Measurements from ENCODE around the gene ZNF80.

ZNF80 gene

DNA sequence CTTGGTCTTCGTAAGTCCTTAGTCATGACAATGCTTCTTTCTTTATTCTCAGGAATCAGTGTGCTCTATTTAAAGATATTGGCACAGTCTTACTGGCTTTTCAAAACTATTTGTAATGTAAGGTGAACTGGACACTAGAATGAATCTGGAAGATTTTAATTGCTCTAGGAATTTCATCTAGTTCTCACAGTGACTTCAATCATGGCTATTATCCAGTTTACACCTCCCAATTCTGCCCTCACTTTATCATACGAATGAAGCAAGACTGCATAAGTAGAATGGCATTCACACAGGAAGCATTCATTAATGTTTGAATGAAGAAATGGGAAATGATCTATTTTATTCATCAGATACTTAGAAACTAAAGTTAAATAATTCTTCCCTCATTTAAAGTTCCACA is 31.8 kb downstream of the ZNF80 start:
- Histone ChIP-seq H4K20me1 (ENCODE audit: insufficient read depth, low read length) (no peaks in the 10 kb centered on the region), H3K4me2 (ENCODE audit: low read depth, low read length) (no peak overlapping the region), H3K27ac (ENCODE audit: low read length) (no peak overlapping the region), H3K9me3 (replicated peaks; ENCODE audit: insufficient read depth, low read length) (no peaks in the 10 kb centered on the region), H3F3A (ENCODE audit: insufficient read depth, low read length) (no peaks in the 10 kb centered on the region), H3K36me3 (replicated peaks; ENCODE audit: insufficient read depth, low read length) (no peaks in the 10 kb centered on the region), H2AFZ (ENCODE audit: low read length) (no peak overlapping the region), H3K9ac (ENCODE audit: low read length) (no peak overlapping the region), H3K4me1 (ENCODE audit: low read length) (no peaks in the 10 kb centered on the region), H3K9me2 (replicated peaks; ENCODE audit: insufficient read depth, low read length) (no peaks in the 10 kb centered on the region), H3K79me2 (ENCODE audit: low read length) (no peaks in the 10 kb centered on the region), H3K27me3 (replicated peaks; ENCODE audit: insufficient read depth, low read length) (no peaks in the 10 kb centered on the region), H3K4me3 (ENCODE audit: low read length) (no peak overlapping the region)
- DNase-seq: no peak
- TF ChIP-seq EZH2 (optimal IDR thresholded peaks at IDR 0.05; ENCODE audit: low read depth, low read length) (no peak), EZH2phosphoT487 (IDR thresholded peaks at IDR 0.05; ENCODE audit: low read length) (no peak)
- TF ChIP-seq, protein P1, sequence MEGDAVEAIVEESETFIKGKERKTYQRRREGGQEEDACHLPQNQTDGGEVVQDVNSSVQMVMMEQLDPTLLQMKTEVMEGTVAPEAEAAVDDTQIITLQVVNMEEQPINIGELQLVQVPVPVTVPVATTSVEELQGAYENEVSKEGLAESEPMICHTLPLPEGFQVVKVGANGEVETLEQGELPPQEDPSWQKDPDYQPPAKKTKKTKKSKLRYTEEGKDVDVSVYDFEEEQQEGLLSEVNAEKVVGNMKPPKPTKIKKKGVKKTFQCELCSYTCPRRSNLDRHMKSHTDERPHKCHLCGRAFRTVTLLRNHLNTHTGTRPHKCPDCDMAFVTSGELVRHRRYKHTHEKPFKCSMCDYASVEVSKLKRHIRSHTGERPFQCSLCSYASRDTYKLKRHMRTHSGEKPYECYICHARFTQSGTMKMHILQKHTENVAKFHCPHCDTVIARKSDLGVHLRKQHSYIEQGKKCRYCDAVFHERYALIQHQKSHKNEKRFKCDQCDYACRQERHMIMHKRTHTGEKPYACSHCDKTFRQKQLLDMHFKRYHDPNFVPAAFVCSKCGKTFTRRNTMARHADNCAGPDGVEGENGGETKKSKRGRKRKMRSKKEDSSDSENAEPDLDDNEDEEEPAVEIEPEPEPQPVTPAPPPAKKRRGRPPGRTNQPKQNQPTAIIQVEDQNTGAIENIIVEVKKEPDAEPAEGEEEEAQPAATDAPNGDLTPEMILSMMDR (IDR thresholded peaks at IDR 0.05; ENCODE audit: low read length): no peak

DNA sequence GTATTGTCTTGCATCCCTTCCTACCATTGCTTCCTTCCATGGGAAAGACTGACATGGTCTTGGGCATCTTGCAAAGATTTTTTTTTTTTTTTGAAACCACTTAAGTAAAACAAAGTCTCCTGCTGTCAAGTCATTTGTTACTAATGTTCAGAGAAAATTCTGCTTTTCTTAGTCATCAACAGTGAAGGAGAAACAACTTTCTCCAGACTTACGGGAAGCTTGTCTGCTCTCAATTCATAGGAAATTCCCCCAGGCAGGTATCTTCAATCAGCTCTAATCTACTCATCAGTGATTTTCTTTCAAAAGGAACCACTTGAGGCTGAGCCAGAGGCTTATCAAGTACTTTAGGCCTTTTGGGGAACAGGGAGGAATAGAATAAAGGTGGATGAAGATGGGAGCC is 42.6 kb downstream of the ZNF80 start:
- no peak overlapping the region for H3K4me2 ChIP-seq (ENCODE audit: low read depth, low read length)
- H3K4me3 ChIP-seq (ENCODE audit: low read length): no peak overlapping the region
- H3K36me3 ChIP-seq (replicated peaks; ENCODE audit: insufficient read depth, low read length): no peaks in the 10 kb centered on the region
- H3K4me1 ChIP-seq (ENCODE audit: low read length): no peaks in the 10 kb centered on the region
- H4K20me1 ChIP-seq (ENCODE audit: insufficient read depth, low read length): no peaks in the 10 kb centered on the region
- H2AFZ ChIP-seq (ENCODE audit: low read length): no peak overlapping the region
- no peak overlapping the region for H3K9ac ChIP-seq (ENCODE audit: low read length)
- no peak for DNase-seq
- TF ChIP-seq, protein P1 (IDR thresholded peaks at IDR 0.05; ENCODE audit: low read length): no peak
- TF ChIP-seq EZH2phosphoT487 (IDR thresholded peaks at IDR 0.05; ENCODE audit: low read length) (no peak), EZH2 (optimal IDR thresholded peaks at IDR 0.05; ENCODE audit: low read depth, low read length) (no peak)
- H3K9me2 ChIP-seq (replicated peaks; ENCODE audit: insufficient read depth, low read length): no peaks in the 10 kb centered on the region
- no peaks in the 10 kb centered on the region for H3K27me3 ChIP-seq (replicated peaks; ENCODE audit: insufficient read depth, low read length)
- no peak overlapping the region for H3K27ac ChIP-seq (ENCODE audit: low read length)
- no peaks in the 10 kb centered on the region for H3K79me2 ChIP-seq (ENCODE audit: low read length)
- H3K9me3 ChIP-seq (replicated peaks; ENCODE audit: insufficient read depth, low read length): no peaks in the 10 kb centered on the region
- no peaks in the 10 kb centered on the region for H3F3A ChIP-seq (ENCODE audit: insufficient read depth, low read length)

DNA sequence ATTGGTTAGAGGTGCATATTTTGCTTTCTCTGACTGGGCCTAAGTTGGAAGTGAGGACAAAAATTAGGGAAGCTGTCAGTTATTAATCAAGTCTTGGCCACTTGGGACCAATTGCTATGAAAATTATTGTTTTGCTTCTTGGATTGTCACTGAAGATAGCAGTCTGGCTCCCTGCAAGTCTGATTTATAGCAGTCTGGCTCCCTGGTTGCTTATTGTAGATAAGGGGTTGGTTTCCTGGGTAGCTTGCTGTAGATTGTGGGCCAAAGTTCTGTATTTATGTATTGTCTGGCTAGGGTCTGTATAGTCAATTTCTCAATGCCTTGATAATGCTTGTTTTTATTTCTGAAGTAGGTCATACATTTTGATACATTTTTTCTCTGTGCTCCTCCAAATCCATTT is 45.2 kb downstream of the ZNF80 start:
- H4K20me1 ChIP-seq (ENCODE audit: insufficient read depth, low read length): no peaks in the 10 kb centered on the region
- H3K4me3 ChIP-seq (ENCODE audit: low read length): no peak overlapping the region
- no peak for DNase-seq
- no peaks in the 10 kb centered on the region for H3F3A ChIP-seq (ENCODE audit: insufficient read depth, low read length)
- no peaks in the 10 kb centered on the region for H3K9me3 ChIP-seq (replicated peaks; ENCODE audit: insufficient read depth, low read length)
- no peak overlapping the region for H3K4me2 ChIP-seq (ENCODE audit: low read depth, low read length)
- no peaks in the 10 kb centered on the region for H3K79me2 ChIP-seq (ENCODE audit: low read length)
- no peaks in the 10 kb centered on the region for H3K9me2 ChIP-seq (replicated peaks; ENCODE audit: insufficient read depth, low read length)
- no peaks in the 10 kb centered on the region for H3K4me1 ChIP-seq (ENCODE audit: low read length)
- H2AFZ ChIP-seq (ENCODE audit: low read length): no peak overlapping the region
- no peaks in the 10 kb centered on the region for H3K27me3 ChIP-seq (replicated peaks; ENCODE audit: insufficient read depth, low read length)
- H3K27ac ChIP-seq (ENCODE audit: low read length): no peak overlapping the region
- no peaks in the 10 kb centered on the region for H3K36me3 ChIP-seq (replicated peaks; ENCODE audit: insufficient read depth, low read length)
- TF ChIP-seq, protein P1 (IDR thresholded peaks at IDR 0.05; ENCODE audit: low read length): no peak
- TF ChIP-seq EZH2phosphoT487 (IDR thresholded peaks at IDR 0.05; ENCODE audit: low read length) (no peak), EZH2 (optimal IDR thresholded peaks at IDR 0.05; ENCODE audit: low read depth, low read length) (no peak)
- no peak overlapping the region for H3K9ac ChIP-seq (ENCODE audit: low read length)

Measured in MM.1S (cell line).